ENCODE results near the gene PELI1.
A peak's percentile ranks its signal among the peaks of the same experiment; 100 is the strongest.
"Not testable (repeated sequence)": the region's sequence is repeated elsewhere in the genome, so short reads cannot be mapped to it uniquely, and the experiment has no call there.

PELI1 gene

GRCh38 chr2:64102736-64103135 lies 41.5 kb downstream of the PELI1 start:
- H3K4me3 ChIP-seq (ENCODE audit: low read length); DNase-seq (ENCODE audit: low read depth, low spot score): not testable (repeated sequence)

GRCh38 chr2:64101141-64101591 lies 43.1 kb downstream of the PELI1 start:
- DNase-seq (ENCODE audit: low read depth, low spot score) = peak; percentile 16

GRCh38 chr2:64100584-64100983 lies 43.6 kb downstream of the PELI1 start:
- H3K4me3 ChIP-seq (ENCODE audit: low read length) = not testable (repeated sequence)

More at GRCh38 chr2:64101141-64101591, 43.1 kb downstream of the PELI1 start:
- no peak overlapping the region for H3K4me3 ChIP-seq (ENCODE audit: low read length)

GRCh38 chr2:64094663-64095382 lies 49.4 kb downstream of the PELI1 start:
- H3K4me3 ChIP-seq (ENCODE audit: low read length) = no peak overlapping the region
- DNase-seq (ENCODE audit: low read depth, low spot score) = no peak

More at GRCh38 chr2:64100584-64100983, 43.6 kb downstream of the PELI1 start:
- DNase-seq (ENCODE audit: low read depth, low spot score) = not testable (repeated sequence)

GRCh38 chr2:64093341-64093740 lies 50.9 kb downstream of the PELI1 start:
- DNase-seq (ENCODE audit: low read depth, low spot score) = no peak
- H3K4me3 ChIP-seq (ENCODE audit: low read length) = no peak overlapping the region

GRCh38 chr2:64092502-64092901 lies 51.7 kb downstream of the PELI1 start:
- H3K4me3 ChIP-seq (ENCODE audit: low read length) = no peak overlapping the region
- no peak for DNase-seq (ENCODE audit: low read depth, low spot score)

GRCh38 chr2:64090264-64090663 lies 54.0 kb downstream of the PELI1 start:
- DNase-seq (ENCODE audit: low read depth, low spot score) = no peak
- no peak overlapping the region for H3K4me3 ChIP-seq (ENCODE audit: low read length)

GRCh38 chr2:64086347-64087082 lies 57.7 kb downstream of the PELI1 start:
- H3K4me3 ChIP-seq (ENCODE audit: low read length) = no peak overlapping the region
- no peak for DNase-seq (ENCODE audit: low read depth, low spot score)

GRCh38 chr2:64085936-64086335 lies 58.3 kb downstream of the PELI1 start:
- no peak for DNase-seq (ENCODE audit: low read depth, low spot score)
- H3K4me3 ChIP-seq (ENCODE audit: low read length) = no peak overlapping the region

- no peak overlapping the region for H3K4me3 ChIP-seq (ENCODE audit: low read length)
- no peak for DNase-seq (ENCODE audit: low read depth, low spot score)
Measured at GRCh38 chr2:64081046-64081445, 63.2 kb downstream of the PELI1 start.

- no peak overlapping the region for H3K4me3 ChIP-seq (ENCODE audit: low read length)
- DNase-seq (ENCODE audit: low read depth, low spot score) = no peak
Measured at GRCh38 chr2:64080179-64080578, 64.0 kb downstream of the PELI1 start.

- not testable (repeated sequence) for DNase-seq (ENCODE audit: low read depth, low spot score); H3K4me3 ChIP-seq (ENCODE audit: low read length)
Measured at GRCh38 chr2:64079688-64080087, 64.5 kb downstream of the PELI1 start.

GRCh38 chr2:64076828-64077227 lies 67.4 kb downstream of the PELI1 start:
- not testable (repeated sequence) for H3K4me3 ChIP-seq (ENCODE audit: low read length); DNase-seq (ENCODE audit: low read depth, low spot score)

GRCh38 chr2:64074616-64075015 lies 69.6 kb downstream of the PELI1 start:
- not testable (repeated sequence) for DNase-seq (ENCODE audit: low read depth, low spot score); H3K4me3 ChIP-seq (ENCODE audit: low read length)

GRCh38 chr2:64067326-64067725 lies 76.9 kb downstream of the PELI1 start:
- no peak for DNase-seq (ENCODE audit: low read depth, low spot score)
- H3K4me3 ChIP-seq (ENCODE audit: low read length) = no peak overlapping the region

- DNase-seq (ENCODE audit: low read depth, low spot score) = no peak
- H3K4me3 ChIP-seq (ENCODE audit: low read length) = no peak overlapping the region
Measured at GRCh38 chr2:64065516-64065915, 78.7 kb downstream of the PELI1 start.

GRCh38 chr2:64063924-64064331 lies 80.3 kb downstream of the PELI1 start:
- H3K4me3 ChIP-seq (ENCODE audit: low read length) = no peak overlapping the region
- no peak for DNase-seq (ENCODE audit: low read depth, low spot score)

GRCh38 chr2:64063454-64063853 lies 80.8 kb downstream of the PELI1 start:
- no peak for DNase-seq (ENCODE audit: low read depth, low spot score)
- no peak overlapping the region for H3K4me3 ChIP-seq (ENCODE audit: low read length)

- no peak overlapping the region for H3K4me3 ChIP-seq (ENCODE audit: low read length)
Measured at GRCh38 chr2:64062840-64063239, 81.4 kb downstream of the PELI1 start.

GRCh38 chr2:64059270-64059669 lies 85.0 kb downstream of the PELI1 start:
- no peak overlapping the region for H3K4me3 ChIP-seq (ENCODE audit: low read length)

More at GRCh38 chr2:64062840-64063239, 81.4 kb downstream of the PELI1 start:
- DNase-seq (ENCODE audit: low read depth, low spot score) = no peak

More at GRCh38 chr2:64059270-64059669, 85.0 kb downstream of the PELI1 start:
- no peak for DNase-seq (ENCODE audit: low read depth, low spot score)

Measured in Jurkat, Clone E6-1 (cell line).